ENCODE measurements around the gene RFLNA. TPM values are rescaled to one million over a fixed set of nuclear protein-coding genes. Genes with fewer than 3 reads are reported as not detected.

RFLNA gene
- total and polyA plus RNA-seq, 2 of the 13 experiments (the other 11 are each of a cell fraction or from before 2014, with no cell fraction given), result not detected

GRCh38 chr12:124273630-124274029, 21.3 kb upstream of the RFLNA start (continued):
- TF ChIP-seq GMEB2 (CRISPR knock-in tag; IDR thresholded peaks at IDR 0.05; ENCODE audit: low read depth), result no peak
- TF ChIP-seq ZNF879 (CRISPR knock-in tag; IDR thresholded peaks at IDR 0.05), result no peak
- TF ChIP-seq DPF2 (CRISPR knock-in tag; IDR thresholded peaks at IDR 0.05; ENCODE audit: borderline replicate concordance, low read depth), result 0 out of 2 replicates have a peak, but pooled peaks have one; percentile 24
- peak; percentile 40; the same call in 1 of the 2 replicates for TF ChIP-seq TAF1 (CRISPR knock-in tag; IDR thresholded peaks at IDR 0.05)
- 0 out of 2 replicates have a peak, but pooled peaks have one; percentile 15 for TF ChIP-seq CEBPG (CRISPR knock-in tag; IDR thresholded peaks at IDR 0.05)
- no peak for TF ChIP-seq SYNCRIP (IDR thresholded peaks at IDR 0.05; ENCODE audit: insufficient read depth, low read depth, low read length)
- TF ChIP-seq RFX3 (CRISPR knock-in tag; IDR thresholded peaks at IDR 0.05), result peak; percentile 71
- TF ChIP-seq HOXA3 (CRISPR knock-in tag; IDR thresholded peaks at IDR 0.05), result 0 out of 2 replicates have a peak, but pooled peaks have one; percentile 23
- TF ChIP-seq AHDC1 (CRISPR knock-in tag; IDR thresholded peaks at IDR 0.05; ENCODE audit: borderline replicate concordance), result no peak
- no peak for TF ChIP-seq ZNF263 (CRISPR knock-in tag; IDR thresholded peaks at IDR 0.05)
- TF ChIP-seq ZNF318 (CRISPR knock-in tag; IDR thresholded peaks at IDR 0.05), result 0 out of 2 replicates have a peak, but pooled peaks have one; percentile 31
- no peak for TF ChIP-seq ZNF512 (CRISPR knock-in tag; IDR thresholded peaks at IDR 0.05)
- TF ChIP-seq ONECUT2 (CRISPR knock-in tag; IDR thresholded peaks at IDR 0.05), result no peak
